HG03558 (cell line): Measurements from ENCODE around the gene XRCC1.

Source experiments
- ATAC-seq: cut with Tn5 transposase; IDR thresholded peaks from one replicate; pipeline ENCODE4 v1.9.1; 2021; ENCODE audit warnings: moderate number of reproducible peaks; ENCODE audit not compliant: unreplicated experiment; ENCODE audit errors: extremely low read depth

Gene XRCC1

DNA sequence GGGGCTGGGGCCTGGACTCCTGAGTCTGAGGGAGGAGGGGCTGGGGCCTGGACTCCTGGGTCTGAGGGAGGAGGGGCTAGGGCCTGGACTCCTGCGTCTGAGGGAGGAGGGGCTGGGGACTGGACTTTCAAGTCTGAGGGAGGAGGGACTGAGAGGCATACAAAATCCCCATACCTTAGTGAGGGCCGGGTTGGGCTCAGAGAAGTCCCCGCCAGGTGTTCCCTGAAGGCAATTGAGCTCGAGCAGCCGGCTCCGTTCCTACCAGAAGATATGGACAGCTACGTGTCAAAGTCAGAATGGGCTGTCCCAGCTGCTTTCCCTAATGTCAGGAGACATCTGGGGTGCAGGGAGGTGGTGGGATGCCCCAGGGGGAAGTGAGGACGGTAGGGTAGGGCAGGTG, 80.2 kb downstream of the XRCC1 start:
- no peak for ATAC-seq
